ENCODE measurements around the gene BIRC2. TPM values are rescaled to one million over a fixed set of nuclear protein-coding genes. Genes with fewer than 3 reads are reported as not detected.

The BIRC2 gene
- polyA plus RNA-seq, 4 donors, result 22.1 to 68.5 (median 33.7) TPM

GRCh38 chr11:102318469-102318868 lies 28.5 kb upstream of the BIRC2 start:
- DNase-seq (no peak), FAIRE-seq (no peak)
- peaks cover 2 to 16% (median 4%) of the 10 kb centered on the region in 3 donors for H3K4me1 ChIP-seq (ENCODE audit: control insufficient read depth in 3 of 3, insufficient read depth in 2 of 3, low read depth in 1 of 3, low read length in 2 of 3)

GRCh38 chr11:102319544-102319943 lies 27.5 kb upstream of the BIRC2 start:
- Histone ChIP-seq H3K4me1 (ENCODE audit: control insufficient read depth in 3 of 3, insufficient read depth in 2 of 3, low read depth in 1 of 3, low read length in 2 of 3) (peaks cover under 1 to 7% (median 4%) of the 10 kb centered on the region in 3 donors), H3K36me3 (ENCODE audit: control insufficient read depth in 3 of 3, insufficient read depth in 2 of 3, low read depth in 1 of 3, low read length in 3 of 3) (peaks cover 0 to under 1% (median 0%) of the 10 kb centered on the region in 3 donors), H3K27ac (ENCODE audit: low read depth in 1 of 3, low read length in 2 of 3) (peak overlapping the region in 1 of 3 donors; percentile 67), H3K9me3 (ENCODE audit: control insufficient read depth in 2 of 2, insufficient read depth in 1 of 2, low read depth in 1 of 2, low read length in 1 of 2) (no peaks in the 10 kb centered on the region), H3K27me3 (ENCODE audit: control insufficient read depth in 3 of 3, insufficient read depth in 3 of 3, low read length in 3 of 3) (no peaks in the 10 kb centered on the region), H3K4me3 (ENCODE audit: low read depth in 1 of 3, low read length in 3 of 3) (peak overlapping the region in 1 of 3 donors; percentile 93)
- FAIRE-seq (no peak), DNase-seq (no peak)
- WGBS, 3 donors, result 61 to 81% (median 72%) methylated on average over 2 of the region's 2 CpGs

More at GRCh38 chr11:102318469-102318868, 28.5 kb upstream of the BIRC2 start:
- Histone ChIP-seq H3K27me3 (ENCODE audit: control insufficient read depth in 3 of 3, insufficient read depth in 3 of 3, low read length in 3 of 3) (no peaks in the 10 kb centered on the region), H3K36me3 (ENCODE audit: control insufficient read depth in 3 of 3, insufficient read depth in 2 of 3, low read depth in 1 of 3, low read length in 3 of 3) (no peaks in the 10 kb centered on the region), H3K4me3 (ENCODE audit: low read depth in 1 of 3, low read length in 3 of 3) (peak overlapping the region in 2 of 3 donors; percentile 27 to 93), H3K27ac (ENCODE audit: low read depth in 1 of 3, low read length in 2 of 3) (peak overlapping the region in 2 of 3 donors; percentile 22 to 97), H3K9me3 (ENCODE audit: control insufficient read depth in 2 of 2, insufficient read depth in 1 of 2, low read depth in 1 of 2, low read length in 1 of 2) (no peaks in the 10 kb centered on the region)
- WGBS, 3 donors, result 76 to 86% (median 85%) methylated on average over 1 of the region's 1 CpG

- H3K4me3 ChIP-seq (ENCODE audit: low read depth in 1 of 3, low read length in 3 of 3), result peak overlapping the region in 1 of 3 donors; percentile 93
- DNase-seq (no peak), FAIRE-seq (no peak)
- peaks cover 0 to 7% (median 4%) of the 10 kb centered on the region in 3 donors for H3K4me1 ChIP-seq (ENCODE audit: control insufficient read depth in 3 of 3, insufficient read depth in 2 of 3, low read depth in 1 of 3, low read length in 2 of 3)
- H3K27me3 ChIP-seq (ENCODE audit: control insufficient read depth in 3 of 3, insufficient read depth in 3 of 3, low read length in 3 of 3), result no peaks in the 10 kb centered on the region
- peaks cover 0 to 5% (median 0%) of the 10 kb centered on the region in 3 donors for H3K36me3 ChIP-seq (ENCODE audit: control insufficient read depth in 3 of 3, insufficient read depth in 2 of 3, low read depth in 1 of 3, low read length in 3 of 3)
- H3K9me3 ChIP-seq (ENCODE audit: control insufficient read depth in 2 of 2, insufficient read depth in 1 of 2, low read depth in 1 of 2, low read length in 1 of 2), result no peaks in the 10 kb centered on the region
- H3K27ac ChIP-seq (ENCODE audit: low read depth in 1 of 3, low read length in 2 of 3), result peak overlapping the region in 2 of 3 donors; percentile 29 to 67
These were observed 26.8 kb upstream of the BIRC2 start for GRCh38 chr11:102320188-102320587.

- H3K27ac ChIP-seq (ENCODE audit: low read depth in 1 of 3, low read length in 2 of 3), result peak overlapping the region in 1 of 3 donors; percentile 4
- no peaks in the 10 kb centered on the region for H3K9me3 ChIP-seq (ENCODE audit: control insufficient read depth in 2 of 2, insufficient read depth in 1 of 2, low read depth in 1 of 2, low read length in 1 of 2)
- H3K4me1 ChIP-seq (ENCODE audit: control insufficient read depth in 3 of 3, insufficient read depth in 2 of 3, low read depth in 1 of 3, low read length in 2 of 3), result peaks cover 0 to 7% (median 4%) of the 10 kb centered on the region in 3 donors
- H3K4me3 ChIP-seq (ENCODE audit: low read depth in 1 of 3, low read length in 3 of 3), result no peak overlapping the region
- H3K36me3 ChIP-seq (ENCODE audit: control insufficient read depth in 3 of 3, insufficient read depth in 2 of 3, low read depth in 1 of 3, low read length in 3 of 3), result peaks cover 0 to 7% (median 0%) of the 10 kb centered on the region in 3 donors
- DNase-seq, result peak in 1 of 2 donors; percentile 24
- no peaks in the 10 kb centered on the region for H3K27me3 ChIP-seq (ENCODE audit: control insufficient read depth in 3 of 3, insufficient read depth in 3 of 3, low read length in 3 of 3)
- no peak for FAIRE-seq
These were observed 26.3 kb upstream of the BIRC2 start for GRCh38 chr11:102320679-102321078.

- H3K9me3 ChIP-seq (ENCODE audit: control insufficient read depth in 2 of 2, insufficient read depth in 1 of 2, low read depth in 1 of 2, low read length in 1 of 2), result no peaks in the 10 kb centered on the region
- DNase-seq, result no peak
- no peak overlapping the region for H3K4me3 ChIP-seq (ENCODE audit: low read depth in 1 of 3, low read length in 3 of 3)
- peaks cover 0 to 2% (median 0%) of the 10 kb centered on the region in 3 donors for H3K4me1 ChIP-seq (ENCODE audit: control insufficient read depth in 3 of 3, insufficient read depth in 2 of 3, low read depth in 1 of 3, low read length in 2 of 3)
- H3K27ac ChIP-seq (ENCODE audit: low read depth in 1 of 3, low read length in 2 of 3), result no peak overlapping the region
- WGBS, 3 donors, result 47 to 71% (median 49%) methylated on average over 2 of the region's 2 CpGs
- peaks cover 3 to 10% (median 4%) of the 10 kb centered on the region in 3 donors for H3K36me3 ChIP-seq (ENCODE audit: control insufficient read depth in 3 of 3, insufficient read depth in 2 of 3, low read depth in 1 of 3, low read length in 3 of 3)
- no peak for FAIRE-seq
- no peaks in the 10 kb centered on the region for H3K27me3 ChIP-seq (ENCODE audit: control insufficient read depth in 3 of 3, insufficient read depth in 3 of 3, low read length in 3 of 3)
These were observed 24.5 kb upstream of the BIRC2 start for GRCh38 chr11:102322560-102322959.

- FAIRE-seq (peak; percentile 84), DNase-seq (no peak)
- Histone ChIP-seq H3K27ac (ENCODE audit: low read depth in 1 of 3, low read length in 2 of 3) (no peak overlapping the region), H3K27me3 (ENCODE audit: control insufficient read depth in 3 of 3, insufficient read depth in 3 of 3, low read length in 3 of 3) (no peaks in the 10 kb centered on the region), H3K36me3 (ENCODE audit: control insufficient read depth in 3 of 3, insufficient read depth in 2 of 3, low read depth in 1 of 3, low read length in 3 of 3) (peaks cover 3 to 10% (median 4%) of the 10 kb centered on the region in 3 donors), H3K4me3 (ENCODE audit: low read depth in 1 of 3, low read length in 3 of 3) (no peak overlapping the region), H3K4me1 (ENCODE audit: control insufficient read depth in 3 of 3, insufficient read depth in 2 of 3, low read depth in 1 of 3, low read length in 2 of 3) (peaks cover 0 to 1% (median 0%) of the 10 kb centered on the region in 3 donors), H3K9me3 (ENCODE audit: control insufficient read depth in 2 of 2, insufficient read depth in 1 of 2, low read depth in 1 of 2, low read length in 1 of 2) (no peaks in the 10 kb centered on the region)
- WGBS, 3 donors, result 90 to 100% (median 98%) methylated on average over 1 of the region's 1 CpG
These were observed 23.3 kb upstream of the BIRC2 start for GRCh38 chr11:102323542-102324251.

- no peaks in the 10 kb centered on the region for H3K9me3 ChIP-seq (ENCODE audit: control insufficient read depth in 2 of 2, insufficient read depth in 1 of 2, low read depth in 1 of 2, low read length in 1 of 2)
- no peak for FAIRE-seq
These were observed 21.9 kb upstream of the BIRC2 start for GRCh38 chr11:102325088-102325487.

GRCh38 chr11:102328748-102329147 lies 18.3 kb upstream of the BIRC2 start:
- Histone ChIP-seq H3K36me3 (ENCODE audit: control insufficient read depth in 3 of 3, insufficient read depth in 2 of 3, low read depth in 1 of 3, low read length in 3 of 3) (peaks cover 3 to 24% (median 13%) of the 10 kb centered on the region in 3 donors), H3K9me3 (ENCODE audit: control insufficient read depth in 2 of 2, insufficient read depth in 1 of 2, low read depth in 1 of 2, low read length in 1 of 2) (no peaks in the 10 kb centered on the region), H3K27ac (ENCODE audit: low read depth in 1 of 3, low read length in 2 of 3) (no peak overlapping the region), H3K4me1 (ENCODE audit: control insufficient read depth in 3 of 3, insufficient read depth in 2 of 3, low read depth in 1 of 3, low read length in 2 of 3) (no peaks in the 10 kb centered on the region), H3K4me3 (ENCODE audit: low read depth in 1 of 3, low read length in 3 of 3) (no peak overlapping the region), H3K27me3 (ENCODE audit: control insufficient read depth in 3 of 3, insufficient read depth in 3 of 3, low read length in 3 of 3) (no peaks in the 10 kb centered on the region)
- DNase-seq, result no peak
- WGBS, 3 donors, result 95 to 98% (median 98%) methylated on average over 1 of the region's 1 CpG
- FAIRE-seq, result no peak

More at GRCh38 chr11:102325088-102325487, 21.9 kb upstream of the BIRC2 start:
- Histone ChIP-seq H3K27me3 (ENCODE audit: control insufficient read depth in 3 of 3, insufficient read depth in 3 of 3, low read length in 3 of 3) (no peaks in the 10 kb centered on the region), H3K4me1 (ENCODE audit: control insufficient read depth in 3 of 3, insufficient read depth in 2 of 3, low read depth in 1 of 3, low read length in 2 of 3) (no peaks in the 10 kb centered on the region), H3K27ac (ENCODE audit: low read depth in 1 of 3, low read length in 2 of 3) (no peak overlapping the region), H3K36me3 (ENCODE audit: control insufficient read depth in 3 of 3, insufficient read depth in 2 of 3, low read depth in 1 of 3, low read length in 3 of 3) (peaks cover 3 to 10% (median 7%) of the 10 kb centered on the region in 3 donors), H3K4me3 (ENCODE audit: low read depth in 1 of 3, low read length in 3 of 3) (no peak overlapping the region)
- WGBS, 3 donors, result 91 to 94% (median 93%) methylated on average over 3 of the region's 3 CpGs
- no peak for DNase-seq

Data from small intestine (tissue), 7 donors.